GM18498 (cell line): ENCODE measurements around the gene HMGN3.

Experiments
- ATAC-seq: cut with Tn5 transposase; IDR thresholded peaks from one replicate; pipeline ENCODE4 v1.9.1; 2021; ENCODE audit warnings: mild to moderate bottlenecking, moderate library complexity; ENCODE audit not compliant: unreplicated experiment

Gene HMGN3

DNA sequence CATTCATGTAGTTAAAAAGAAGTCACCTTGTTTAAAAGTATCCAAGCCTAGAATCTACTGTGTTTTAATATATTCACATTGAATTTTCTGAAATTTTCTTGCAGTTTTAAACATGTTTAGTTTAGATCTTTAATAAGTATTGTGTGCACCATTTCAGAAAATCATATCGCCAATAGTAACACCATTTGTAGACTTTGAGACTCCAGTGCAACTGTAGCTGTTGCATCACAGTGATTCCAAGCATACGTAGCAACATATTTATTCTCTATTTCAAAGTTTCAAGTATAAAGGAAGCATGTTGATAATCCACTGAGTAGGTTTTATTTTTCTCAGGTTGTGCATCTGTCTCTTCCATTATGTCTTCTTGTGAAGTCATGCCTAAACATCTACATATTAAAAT lies 46.4 kb downstream of the HMGN3 start:
- ATAC-seq = no peak

- no peak for ATAC-seq
Measured at GRCh38 chr6:79186564-79186963, 47.9 kb downstream of the HMGN3 start.

DNA sequence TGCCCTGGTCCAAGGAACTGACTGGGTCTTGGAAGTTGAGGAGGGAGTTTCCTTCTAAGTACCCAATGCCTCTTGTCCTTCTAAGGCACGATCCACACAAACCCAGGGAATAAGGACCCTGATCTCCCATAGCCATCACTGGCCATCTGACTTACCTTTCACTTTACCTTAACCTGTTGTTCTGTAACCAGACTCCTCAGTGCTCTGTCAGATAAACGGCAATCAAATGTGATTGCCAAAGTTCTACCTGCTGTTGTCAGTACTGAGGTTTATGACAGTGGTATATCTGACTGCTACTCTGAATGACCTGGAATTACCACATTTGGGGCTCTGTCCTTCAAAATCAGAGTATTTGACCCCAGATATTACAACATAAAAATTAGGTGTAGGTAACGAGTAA lies 49.8 kb downstream of the HMGN3 start:
- no peak for ATAC-seq

- ATAC-seq = no peak
Measured at GRCh38 chr6:79184086-79184485, 50.4 kb downstream of the HMGN3 start.

GRCh38 chr6:79180052-79180451 lies 54.4 kb downstream of the HMGN3 start:
- ATAC-seq = no peak

- no peak for ATAC-seq
Measured at GRCh38 chr6:79173378-79173777, 61.1 kb downstream of the HMGN3 start.

DNA sequence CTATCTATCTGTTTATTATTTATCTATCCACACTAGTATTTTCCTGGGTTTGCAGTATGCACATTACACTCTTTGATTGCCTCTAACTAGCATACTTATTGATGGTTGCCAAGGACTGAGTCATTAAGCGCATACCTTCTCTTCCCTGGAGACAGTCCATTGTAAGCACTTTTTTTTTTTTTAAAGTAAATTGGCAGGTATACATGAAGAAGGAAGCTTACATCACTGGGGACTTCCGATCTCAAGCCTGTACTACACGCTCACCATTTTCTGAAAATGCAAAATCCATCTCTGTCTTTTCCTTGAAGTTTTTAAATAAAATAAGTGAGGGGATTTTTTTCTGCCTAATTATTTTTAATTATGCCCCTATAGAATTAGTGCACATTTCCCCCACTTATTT lies 63.5 kb downstream of the HMGN3 start:
- no peak for ATAC-seq

GRCh38 chr6:79170431-79170830 lies 64.1 kb downstream of the HMGN3 start:
- ATAC-seq = no peak

GRCh38 chr6:79168695-79168980 lies 65.8 kb downstream of the HMGN3 start:
- ATAC-seq = no peak

DNA sequence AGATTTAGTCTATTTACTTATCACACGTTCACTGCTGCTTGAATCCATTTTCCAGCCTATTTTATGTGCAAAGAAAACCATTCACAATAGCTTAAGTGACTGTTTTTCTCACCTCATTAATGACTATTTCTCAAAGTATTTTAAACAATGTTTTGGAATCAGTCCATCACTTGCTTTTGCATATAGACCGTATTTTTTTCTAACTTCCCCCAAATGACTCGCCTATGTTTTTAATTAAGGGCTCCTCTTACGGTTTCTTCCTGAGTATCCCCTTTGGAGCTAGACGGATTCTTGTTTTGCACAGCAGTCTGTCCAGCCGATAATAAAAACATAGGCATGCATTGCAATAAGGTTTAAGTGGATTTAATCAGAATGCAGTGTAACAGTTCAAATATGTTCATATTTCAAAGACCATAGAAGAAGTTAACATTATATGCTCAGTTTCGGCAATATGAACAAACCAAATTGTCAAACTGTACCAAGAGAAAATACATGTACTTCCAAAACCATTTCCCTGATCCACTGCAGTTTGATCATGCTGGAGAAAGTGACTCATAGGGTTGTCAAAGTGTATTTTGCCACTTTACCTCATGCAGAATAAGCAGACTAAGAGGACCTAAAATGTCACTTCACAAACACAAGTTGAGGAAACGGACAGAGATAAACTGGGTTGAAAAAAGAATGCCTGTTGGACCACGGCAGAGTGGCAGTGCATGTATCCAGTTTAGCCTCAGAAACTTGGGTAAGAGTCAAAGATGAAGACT lies 66.4 kb downstream of the HMGN3 start:
- no peak for ATAC-seq

DNA sequence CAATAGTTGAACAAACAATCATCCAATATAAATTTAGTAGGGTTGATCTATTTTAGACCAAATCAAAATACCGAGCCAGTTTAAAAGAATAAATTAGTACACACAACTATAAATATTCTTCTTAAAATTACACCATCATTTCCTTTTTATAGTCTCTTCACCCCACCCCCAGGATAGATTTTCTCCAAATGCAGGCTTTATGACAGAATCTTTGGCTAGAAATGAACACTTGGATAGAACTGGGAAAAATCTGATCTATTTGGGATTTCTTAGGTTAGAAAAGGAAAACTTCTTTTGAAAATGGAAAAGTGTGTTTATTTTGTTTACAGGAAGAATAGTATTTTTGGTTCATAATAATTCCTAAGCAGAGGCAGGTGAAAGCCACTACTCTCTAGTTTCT lies 74.6 kb downstream of the HMGN3 start:
- no peak for ATAC-seq

- ATAC-seq = no peak
Measured at GRCh38 chr6:79158856-79159516, 75.5 kb downstream of the HMGN3 start.

GRCh38 chr6:79157961-79158644 lies 76.4 kb downstream of the HMGN3 start:
- ATAC-seq = no peak

GRCh38 chr6:79152269-79152737 lies 82.2 kb downstream of the HMGN3 start:
- ATAC-seq = no peak
